PC-3 (cell line): ENCODE data around the gene AMN. TPM values are rescaled to one million over a fixed set of nuclear protein-coding genes. Genes with fewer than 3 reads are reported as not detected.

Source experiments
- ATAC-seq: fragments of 200-7000 bp; cut with Tn5 transposase; 2 replicates; pipeline ENCODE4 v1.9.1; 2020; ENCODE audit warnings: mild to moderate bottlenecking, moderate library complexity
- BruUV-seq: library from RNA; stranded (reverse); fragments of 400-500 nt; replicated peaks from 2 replicates; lab custom pipeline; 2021; lab: Mats Ljungman, UMichigan
- CTCF ChIA-PET: fragments of 300-600 bp; sonication (Branson Sonifier 250); formaldehyde crosslinking; loops from one replicate; lab custom pipeline; 2022; ENCODE audit warnings: antibody characterized with exemption; lab: Charles Lee
- POLR2A ChIA-PET: fragments of 300-600 bp; sonication (Branson Sonifier 250); formaldehyde crosslinking; loops from one replicate; lab custom pipeline; 2022; ENCODE audit warnings: antibody characterized with exemption; ENCODE audit not compliant: unreplicated experiment; lab: Charles Lee
- DNase-seq: peaks from one replicate; pipeline ENCODE4 v3.0.0-alpha.2; 2015
- H2AFZ ChIP-seq: fragments of 300-600 bp; sonication (generic); 2 replicates; pipeline ENCODE4 v1.6.0; 2016; ENCODE audit warnings: antibody characterized with exemption, low read length
- H3F3A ChIP-seq: fragments of 300-600 bp; sonication (generic); one replicate; pipeline ENCODE4 v1.6.0; 2017; ENCODE audit warnings: antibody characterized with exemption, low read length, control low read depth, mild to moderate bottlenecking; ENCODE audit not compliant: unreplicated experiment
- H3K27ac ChIP-seq: fragments of 300-600 bp; sonication (generic); 2 replicates; pipeline ENCODE4 v1.5.1; 2016; ENCODE audit warnings: mild to moderate bottlenecking, low read length
- H3K27me3 ChIP-seq: fragments of 300-600 bp; sonication (generic); 2 replicates; pipeline ENCODE4 v1.6.1; 2016; ENCODE audit warnings: low read length, mixed read lengths
- H3K36me3 ChIP-seq: fragments of 300-600 bp; sonication (generic); 2 replicates; pipeline ENCODE4 v1.6.1; 2016; ENCODE audit warnings: low read depth, mixed run types, low read length, mixed read lengths
- H3K4me1 ChIP-seq: fragments of 300-600 bp; sonication (generic); 2 replicates; pipeline ENCODE4 v1.5.1; 2016; ENCODE audit warnings: low read length; ENCODE audit not compliant: insufficient read depth
- H3K4me2 ChIP-seq: fragments of 300-600 bp; sonication (generic); 2 replicates; pipeline ENCODE4 v1.6.0; 2016; ENCODE audit warnings: low read length
- H3K4me3 ChIP-seq: fragments of 300-600 bp; sonication (generic); 2 replicates; pipeline ENCODE4 v1.5.1; 2016; ENCODE audit warnings: mild to moderate bottlenecking, low read length, mixed read lengths
- H3K79me2 ChIP-seq: fragments of 300-600 bp; sonication (generic); 2 replicates; pipeline ENCODE4 v1.6.1; 2017; ENCODE audit warnings: low read length, mixed read lengths
- H3K9ac ChIP-seq: fragments of 300-600 bp; sonication (generic); 2 replicates; pipeline ENCODE4 v1.6.0; 2016; ENCODE audit warnings: mild to moderate bottlenecking, low read length
- H3K9me2 ChIP-seq: fragments of 300-600 bp; sonication (generic); replicated peaks from 2 replicates; pipeline ENCODE4 v1.6.1; 2016; ENCODE audit warnings: mixed run types, low read length, mixed read lengths
- H3K9me3 ChIP-seq: fragments of 300-600 bp; sonication (generic); 2 replicates; pipeline ENCODE4 v1.6.1; 2016; ENCODE audit warnings: low read length, mixed read lengths
- H4K20me1 ChIP-seq: fragments of 300-600 bp; sonication (generic); 2 replicates; pipeline ENCODE4 v1.6.1; 2016; ENCODE audit warnings: low read length, mixed read lengths
- CTCF ChIP-seq: fragments of 300-600 bp; sonication (generic); conservative IDR thresholded peaks from 2 replicates; pipeline ENCODE4 v1.5.1; 2017; ENCODE audit warnings: antibody characterized with exemption, low read depth, mild to moderate bottlenecking, low read length
- EZH2 ChIP-seq: fragments of 300-600 bp; sonication (generic); IDR thresholded peaks from one replicate; pipeline ENCODE4 v1.6.1; 2017; ENCODE audit warnings: antibody characterized with exemption, mild to moderate bottlenecking, low read length; ENCODE audit not compliant: unreplicated experiment
- EZH2phosphoT487 ChIP-seq: fragments of 300-600 bp; sonication (generic); IDR thresholded peaks from 2 replicates; pipeline ENCODE4 v1.6.1; 2018; ENCODE audit warnings: mild to moderate bottlenecking, antibody characterized with exemption, low read length, borderline replicate concordance
- intact Hi-C: fragments of 100-400 bp; cut with micrococcal nuclease; formaldehyde crosslinking; loops from 2 replicates; pipeline ENCODE4 v1.9.0; 2023
- total RNA-seq: library from RNA; depleted of rRNA; stranded (reverse); fragments of >200 nt; gene quantifications from 2 replicates; pipeline ENCODE4 v1.2.3, GENCODE V29; 2014

The AMN gene
- total RNA-seq, 1 experiment from 2014 or later, result not detected

DNA sequence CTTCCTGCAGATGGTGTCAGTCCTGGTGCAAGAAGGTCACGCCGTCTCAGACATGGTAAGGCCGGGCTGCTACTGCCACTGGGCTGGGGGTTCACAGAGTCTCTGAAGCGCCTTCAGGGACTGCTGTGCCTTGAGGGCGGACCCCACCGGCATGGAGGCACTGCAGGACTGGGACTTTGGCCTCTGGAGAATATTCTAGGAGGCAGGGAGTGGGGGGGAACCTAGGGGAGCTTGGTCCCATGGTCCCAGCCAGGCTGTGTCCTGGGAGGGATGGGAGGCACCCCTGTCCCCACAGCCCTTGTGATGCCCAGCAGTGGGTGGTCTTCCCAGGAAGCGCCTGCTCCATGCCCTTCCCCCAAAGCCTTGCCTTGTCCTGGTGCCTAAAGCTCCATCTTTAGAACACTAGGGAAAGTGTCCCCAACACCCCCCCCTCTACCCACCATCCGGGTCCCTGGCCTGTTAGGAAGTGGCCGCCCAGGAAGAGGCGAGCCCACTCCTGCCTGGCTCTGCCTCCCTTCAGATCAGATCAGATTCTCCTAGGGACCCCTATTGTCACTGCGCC is 1.5 kb downstream of the AMN start:
- Histone ChIP-seq H3K36me3 (no peaks in the 10 kb centered on the region), H3K4me1 (no peaks in the 10 kb centered on the region), H3F3A (no peaks in the 10 kb centered on the region), H3K9ac (no peak overlapping the region), H3K4me2 (no peak overlapping the region), H3K79me2 (no peaks in the 10 kb centered on the region), H3K9me2 (no peaks in the 10 kb centered on the region), H3K27me3 (no peaks in the 10 kb centered on the region), H3K27ac (no peak overlapping the region), H3K9me3 (0 out of 2 replicates have a peak, but pooled peaks cover 5% of the 10 kb centered on the region), H2AFZ (no peak overlapping the region), H3K4me3 (no peak overlapping the region), H4K20me1 (no peaks in the 10 kb centered on the region)
- DNase-seq (no peak), ATAC-seq (no peak)
- CTCF ChIA-PET, result no interaction called here
- no TSS peak for BruUV-seq
- TF ChIP-seq EZH2, result no peak
- TF ChIP-seq CTCF, result no peak
- no peak for TF ChIP-seq EZH2phosphoT487
- POLR2A ChIA-PET, result no interaction called here
- intact Hi-C loops, result no loop called here

DNA sequence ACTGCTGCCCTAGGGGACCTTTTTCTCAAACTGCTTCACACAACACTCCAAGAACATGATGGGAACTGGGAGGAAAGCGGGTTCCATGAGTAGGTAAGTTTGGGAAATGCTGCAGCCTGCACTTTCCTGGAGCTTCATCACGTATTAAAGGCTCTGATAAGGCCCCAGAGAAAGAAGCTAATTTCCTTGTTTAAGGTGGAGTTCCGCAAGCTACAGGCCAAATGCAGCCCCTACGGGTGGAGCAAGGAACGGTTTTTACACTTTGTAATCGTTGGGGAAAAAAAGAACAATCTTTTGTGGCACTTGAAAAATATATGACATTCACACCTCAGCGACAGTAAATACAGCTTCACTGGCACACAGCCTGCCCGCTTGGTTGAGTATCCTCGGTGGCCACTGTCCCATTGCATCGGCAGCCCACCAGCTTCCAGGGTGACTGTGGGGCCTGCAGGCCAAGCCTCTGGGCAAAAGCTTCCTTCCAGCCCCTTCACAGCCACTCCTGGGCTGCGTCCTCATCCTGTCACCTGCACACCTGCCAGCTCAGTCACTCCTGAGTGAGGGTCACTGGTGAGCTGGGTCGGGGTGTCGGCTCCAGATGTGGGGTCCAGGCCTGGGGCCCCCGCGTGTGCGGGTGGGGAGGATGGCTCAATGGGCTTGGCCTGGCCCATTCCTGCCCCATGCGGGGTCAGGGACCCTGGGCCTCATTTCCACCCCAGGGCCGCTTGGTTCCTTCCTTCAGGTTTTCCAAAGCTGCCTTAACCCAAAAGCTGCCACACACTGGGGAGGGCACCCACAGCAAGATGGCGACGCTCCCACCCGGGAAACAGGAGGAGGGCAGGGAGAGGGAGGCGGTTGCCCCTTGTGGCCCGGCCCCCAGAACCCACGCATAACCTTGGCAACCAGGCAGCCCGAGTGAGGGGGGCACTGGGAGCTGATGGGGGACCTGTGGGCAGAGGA is 2.4 kb downstream of the AMN start:
- ChIA-PET CTCF (no interaction called here), POLR2A (no interaction called here)
- H3K79me2 ChIP-seq, result no peaks in the 10 kb centered on the region
- H3K4me1 ChIP-seq, result no peaks in the 10 kb centered on the region
- 0 out of 2 replicates have a peak, but pooled peaks cover 5% of the 10 kb centered on the region for H3K9me3 ChIP-seq
- H3K27ac ChIP-seq, result no peak overlapping the region
- H3K9ac ChIP-seq, result no peak overlapping the region
- no peaks in the 10 kb centered on the region for H3F3A ChIP-seq
- peaks cover 5% of the 10 kb centered on the region for H3K27me3 ChIP-seq
- no TSS peak for BruUV-seq
- TF ChIP-seq CTCF, result 0 out of 2 replicates have a peak, but pooled peaks have one; percentile 9
- no peak for TF ChIP-seq EZH2phosphoT487
- H2AFZ ChIP-seq, result no peak overlapping the region
- no peaks in the 10 kb centered on the region for H3K36me3 ChIP-seq
- H4K20me1 ChIP-seq, result no peaks in the 10 kb centered on the region
- intact Hi-C loops, result no loop called here
- no peak for ATAC-seq
- H3K4me2 ChIP-seq, result no peak overlapping the region
- DNase-seq, result no peak
- H3K9me2 ChIP-seq, result no peaks in the 10 kb centered on the region
- no peak overlapping the region for H3K4me3 ChIP-seq

DNA sequence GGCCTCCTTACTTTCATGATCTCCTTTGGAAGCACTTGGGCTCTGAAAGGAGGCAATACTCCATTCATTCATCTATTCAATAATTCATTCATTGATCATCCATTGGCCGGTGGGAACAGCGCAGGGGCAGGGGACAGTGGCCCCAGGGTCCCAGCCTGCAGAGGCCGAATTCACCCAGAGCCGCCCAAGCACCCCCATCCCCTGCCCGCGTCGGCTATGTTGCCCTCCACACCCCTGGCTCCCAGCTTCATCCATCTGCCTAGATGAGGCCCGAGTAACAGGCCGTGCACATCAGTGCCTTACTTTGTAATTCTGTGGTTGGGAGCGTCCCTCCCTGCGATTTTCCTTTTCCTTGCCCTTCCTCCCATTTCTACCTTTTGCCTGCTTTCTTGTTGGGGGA is 3.2 kb downstream of the AMN start:
- BruUV-seq, result no TSS peak
- H3K9ac ChIP-seq, result no peak overlapping the region
- intact Hi-C loops, result no loop called here
- ChIA-PET POLR2A (no interaction called here), CTCF (no interaction called here)
- DNase-seq, result no peak
- H2AFZ ChIP-seq, result no peak overlapping the region
- no peaks in the 10 kb centered on the region for H3K79me2 ChIP-seq
- H3K27me3 ChIP-seq, result peaks cover 5% of the 10 kb centered on the region
- no peaks in the 10 kb centered on the region for H3K9me2 ChIP-seq
- no peak overlapping the region for H3K4me2 ChIP-seq
- H3K9me3 ChIP-seq, result 0 out of 2 replicates have a peak, but pooled peaks cover under 1% of the 10 kb centered on the region
- TF ChIP-seq EZH2, result no peak
- TF ChIP-seq CTCF, result no peak
- H3F3A ChIP-seq, result no peaks in the 10 kb centered on the region
- no peak overlapping the region for H3K27ac ChIP-seq
- H3K4me3 ChIP-seq, result no peak overlapping the region
- H3K4me1 ChIP-seq, result no peaks in the 10 kb centered on the region
- no peak for ATAC-seq
- no peaks in the 10 kb centered on the region for H3K36me3 ChIP-seq
- no peaks in the 10 kb centered on the region for H4K20me1 ChIP-seq
